Activated naive CD8-positive, alpha-beta T cell treated with anti-CD3 and anti-CD28 coated beads, Interleukin-2, amount 10 ng/mL, durations not matched to agents 7 days and 5 days (primary cell): ENCODE data around the gene SYCP2L. TPM values are rescaled to one million over a fixed set of nuclear protein-coding genes. Genes with fewer than 3 reads are reported as not detected.
"Not testable (repeated sequence)": the region's sequence is repeated elsewhere in the genome, so short reads cannot be mapped to it uniquely, and the experiment has no call there.

Source experiments
- ATAC-seq: fragments of 150-1000 bp; cut with Tn5 transposase; one replicate; pipeline ENCODE4 v1.10.0; 2021; ENCODE audit warnings: low read depth, moderate library complexity
- POLR2A ChIA-PET: fragments of 350-600 bp; sonication (Branson Sonifier 250); formaldehyde crosslinking; loops from one replicate; lab custom pipeline; 2021; ENCODE audit warnings: antibody characterized with exemption; lab: Charles Lee
- DNase-seq: peaks from one replicate; pipeline ENCODE4 v3.0.0; 2021
- H3K27ac Mint-ChIP-seq: one replicate; pipeline ENCODE4 v1.8.0; 2022; ENCODE audit warnings: mild to moderate bottlenecking, mixed read lengths
- H3K27me3 Mint-ChIP-seq: one replicate; pipeline ENCODE4 v1.8.0; 2022; ENCODE audit warnings: mild to moderate bottlenecking, moderate library complexity, mixed read lengths
- H3K36me3 Mint-ChIP-seq: one replicate; pipeline ENCODE4 v1.8.0; 2021; ENCODE audit warnings: mild to moderate bottlenecking, mixed read lengths
- H3K4me1 Mint-ChIP-seq: one replicate; pipeline ENCODE4 v1.8.0; 2021; ENCODE audit warnings: mixed read lengths
- H3K4me3 Mint-ChIP-seq: one replicate; pipeline ENCODE4 v1.8.0; 2022; ENCODE audit warnings: mild to moderate bottlenecking, moderate library complexity, mixed read lengths
- H3K9me3 Mint-ChIP-seq: one replicate; pipeline ENCODE4 v1.8.0; 2021; ENCODE audit warnings: mixed read lengths
- total RNA-seq, 2 experiments: library from RNA; stranded (reverse); gene quantifications; one replicate each; pipeline ENCODE4 v1.2.3, GENCODE V29; 2021

SYCP2L gene
- total RNA-seq, 2 experiments from 2014 or later, result 0.31 TPM; not detected in 1

DNA sequence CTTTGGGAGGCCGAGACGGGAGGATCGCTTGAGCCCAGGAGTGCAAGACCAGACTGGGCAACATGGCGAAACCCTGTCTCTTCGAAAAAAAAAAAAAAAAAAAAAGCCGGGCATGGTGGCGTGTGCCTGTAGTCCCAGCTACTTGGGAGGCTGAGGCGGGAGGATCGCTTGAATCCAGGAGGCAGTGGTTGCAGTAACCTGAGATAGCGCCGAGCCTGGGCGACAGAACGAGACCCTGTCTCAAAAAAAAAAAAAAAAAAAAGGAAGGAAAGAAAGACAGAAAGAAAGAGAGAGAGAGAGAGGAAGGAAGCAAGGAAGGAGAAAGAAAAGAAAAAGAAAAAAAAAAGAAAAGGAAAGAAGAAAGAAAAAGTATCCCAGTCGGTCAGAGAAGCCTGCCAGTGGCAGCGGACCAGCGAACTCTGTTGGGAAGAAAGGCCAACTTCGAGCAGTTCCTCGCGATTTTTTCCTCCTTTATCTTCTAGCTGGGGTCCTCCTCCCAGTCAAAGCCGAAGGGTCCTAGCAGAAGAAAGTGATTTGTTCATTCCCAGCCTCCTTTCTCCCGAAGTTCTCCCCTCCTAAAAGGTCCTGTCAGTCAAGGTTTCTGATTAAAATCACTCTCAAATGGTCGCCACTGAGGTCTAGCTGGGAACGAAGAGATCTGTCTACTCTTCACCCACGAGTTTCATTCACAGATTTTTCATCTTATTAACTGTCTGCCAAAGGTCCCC lies 2.4 kb upstream of the SYCP2L start:
- DNase-seq (no peak), ATAC-seq (no peak)
- peaks cover 8% of the 10 kb centered on the region for H3K4me1 Mint-ChIP-seq
- peaks cover 5% of the 10 kb centered on the region for H3K9me3 Mint-ChIP-seq
- no peak overlapping the region for H3K4me3 Mint-ChIP-seq
- POLR2A ChIA-PET, result no interaction called here
- H3K27ac Mint-ChIP-seq, result no peak overlapping the region
- H3K36me3 Mint-ChIP-seq, result peaks cover 2% of the 10 kb centered on the region
- peaks cover 96% of the 10 kb centered on the region for H3K27me3 Mint-ChIP-seq

DNA sequence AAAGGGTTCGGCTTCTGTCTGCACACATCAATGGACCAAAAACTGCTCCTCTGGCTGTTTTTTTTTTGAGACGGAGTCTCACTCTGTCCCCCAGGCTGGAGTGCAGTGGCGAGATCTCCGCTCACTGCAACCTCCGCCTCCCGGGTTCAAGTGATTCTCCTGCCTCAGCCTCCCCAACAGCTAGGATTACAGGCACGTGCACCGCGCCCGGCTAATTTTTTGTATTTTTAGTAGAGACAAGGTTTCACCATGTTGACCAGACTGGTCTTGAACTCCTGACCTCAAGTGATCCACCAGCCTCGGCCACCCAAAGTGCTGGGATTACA lies 524 bp upstream of the SYCP2L start:
- H3K4me1 Mint-ChIP-seq, ATAC-seq, DNase-seq, H3K36me3 Mint-ChIP-seq, POLR2A ChIA-PET, H3K27ac Mint-ChIP-seq, H3K9me3 Mint-ChIP-seq: not testable (repeated sequence)
- peaks cover 94% of the 10 kb centered on the region for H3K27me3 Mint-ChIP-seq
- peak overlapping the region; percentile 71 for H3K4me3 Mint-ChIP-seq

DNA sequence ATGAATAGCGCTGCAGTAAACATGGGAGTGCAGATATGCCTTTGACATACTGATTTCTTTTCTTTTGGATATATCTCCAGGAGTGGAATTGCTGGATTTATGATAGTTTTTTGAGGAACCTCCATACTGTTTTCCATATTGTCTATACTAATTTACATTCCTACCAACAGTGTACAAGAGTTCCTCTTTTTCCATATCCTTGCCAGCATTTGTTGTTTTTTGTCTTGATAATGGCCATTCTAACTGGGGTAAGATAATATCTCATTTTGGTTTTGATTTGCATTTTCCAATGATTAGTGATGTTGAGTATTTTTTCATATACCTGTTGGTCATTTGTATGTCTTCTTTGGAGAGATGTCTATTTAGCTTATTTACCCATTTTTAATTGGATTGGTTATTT lies 3.3 kb downstream of the SYCP2L start:
- POLR2A ChIA-PET, result no interaction called here
- DNase-seq (no peak), ATAC-seq (no peak)
- Mint-ChIP-seq H3K27me3 (peaks cover 68% of the 10 kb centered on the region), H3K4me1 (peaks cover 1% of the 10 kb centered on the region), H3K9me3 (peaks cover 3% of the 10 kb centered on the region), H3K36me3 (no peaks in the 10 kb centered on the region), H3K27ac (no peak overlapping the region), H3K4me3 (no peak overlapping the region)

DNA sequence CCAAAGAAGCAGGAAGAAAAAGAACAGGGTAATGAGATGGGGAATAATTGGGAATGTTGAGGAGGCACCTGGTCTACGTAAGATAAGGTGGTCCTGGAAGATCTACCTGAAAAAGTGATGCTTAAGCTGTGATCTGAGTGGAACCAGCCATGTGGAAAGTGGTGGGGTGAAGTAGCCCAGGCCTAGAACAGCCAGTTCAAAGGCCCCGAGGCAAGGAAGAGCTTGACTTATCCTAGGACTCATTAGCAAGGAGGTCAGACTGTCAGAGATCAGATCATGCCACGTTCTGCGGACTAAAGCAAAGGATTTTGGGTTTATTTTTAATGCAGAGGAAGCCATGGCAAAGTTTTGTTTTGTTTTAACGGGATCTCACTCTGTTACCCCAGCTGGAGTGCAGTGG lies 5.1 kb downstream of the SYCP2L start:
- POLR2A ChIA-PET, result no interaction called here
- Mint-ChIP-seq H3K27ac (no peak overlapping the region), H3K4me3 (no peak overlapping the region), H3K4me1 (no peaks in the 10 kb centered on the region), H3K27me3 (peaks cover 55% of the 10 kb centered on the region), H3K36me3 (no peaks in the 10 kb centered on the region), H3K9me3 (peaks cover 3% of the 10 kb centered on the region)
- no peak for ATAC-seq
- no peak for DNase-seq

DNA sequence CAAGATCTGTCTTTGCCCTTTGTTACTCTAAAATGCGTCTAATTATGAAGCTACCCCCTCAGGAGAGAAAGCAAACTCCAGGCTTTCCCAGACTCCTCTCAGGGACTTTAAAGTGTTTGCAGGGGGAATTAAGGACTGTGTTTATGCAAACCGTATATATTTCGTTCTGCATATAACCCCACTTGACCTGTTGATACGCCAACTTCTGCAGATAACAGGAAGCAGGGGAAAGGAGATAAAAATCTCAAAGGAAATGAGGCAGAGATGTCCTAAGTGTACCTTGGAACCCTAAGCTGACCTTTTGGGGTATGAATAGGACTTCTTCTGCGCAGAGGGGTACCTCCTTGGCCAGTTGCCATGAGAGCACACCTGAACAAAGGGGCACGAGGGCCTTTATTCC lies 8.1 kb downstream of the SYCP2L start:
- no peak overlapping the region for H3K27ac Mint-ChIP-seq
- no peak overlapping the region for H3K4me3 Mint-ChIP-seq
- H3K27me3 Mint-ChIP-seq, result peaks cover 28% of the 10 kb centered on the region
- ATAC-seq (no peak), DNase-seq (no peak)
- H3K9me3 Mint-ChIP-seq, result no peaks in the 10 kb centered on the region
- POLR2A ChIA-PET, result no interaction called here
- H3K36me3 Mint-ChIP-seq, result no peaks in the 10 kb centered on the region
- H3K4me1 Mint-ChIP-seq, result no peaks in the 10 kb centered on the region

DNA sequence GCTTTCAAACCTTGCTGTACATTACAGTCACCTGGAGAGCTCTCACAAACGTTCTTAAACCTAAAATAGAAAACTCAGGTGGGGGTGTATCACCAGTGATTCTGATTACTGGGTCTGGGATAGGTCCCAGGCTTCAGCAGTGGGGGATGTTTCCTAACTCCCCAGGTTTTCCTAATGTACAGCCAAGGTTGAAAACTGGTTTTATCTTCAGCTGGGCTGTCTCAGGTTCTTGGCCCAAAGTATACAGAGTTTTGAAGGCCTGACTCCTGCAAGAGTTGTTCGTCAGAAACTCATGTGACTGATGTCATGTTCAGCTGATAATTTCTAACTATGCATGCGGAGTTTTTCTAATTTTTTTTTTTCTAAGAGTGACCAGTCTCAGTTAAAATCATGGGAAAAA lies 9.8 kb downstream of the SYCP2L start:
- no peak overlapping the region for H3K27ac Mint-ChIP-seq
- no peak for ATAC-seq
- peaks cover 6% of the 10 kb centered on the region for H3K4me1 Mint-ChIP-seq
- peaks cover 15% of the 10 kb centered on the region for H3K27me3 Mint-ChIP-seq
- POLR2A ChIA-PET, result no interaction called here
- H3K4me3 Mint-ChIP-seq, result no peak overlapping the region
- no peaks in the 10 kb centered on the region for H3K9me3 Mint-ChIP-seq
- peaks cover 4% of the 10 kb centered on the region for H3K36me3 Mint-ChIP-seq
- no peak for DNase-seq

DNA sequence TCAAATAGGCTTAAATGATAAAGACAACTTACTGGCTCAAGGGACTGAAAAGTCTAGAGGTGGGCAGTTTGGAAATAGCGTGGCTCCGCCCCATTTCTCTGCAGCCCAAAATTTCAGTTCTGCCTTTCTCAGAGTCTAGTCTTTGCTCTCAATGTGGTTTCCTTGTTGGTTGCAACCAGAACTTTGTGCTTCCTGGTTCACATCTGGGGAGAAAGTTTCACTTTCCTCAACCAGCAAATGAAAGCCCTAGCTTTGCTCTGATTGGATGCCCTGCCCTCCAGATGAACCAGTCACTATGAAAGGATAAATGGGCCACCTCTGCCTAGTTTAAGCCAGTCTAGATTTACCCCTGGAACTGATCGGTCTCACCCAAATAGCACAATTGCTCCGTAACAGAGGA lies 14.9 kb downstream of the SYCP2L start:
- peaks cover 6% of the 10 kb centered on the region for H3K9me3 Mint-ChIP-seq
- peaks cover 11% of the 10 kb centered on the region for H3K27me3 Mint-ChIP-seq
- H3K4me1 Mint-ChIP-seq, result peaks cover 11% of the 10 kb centered on the region
- H3K36me3 Mint-ChIP-seq, result peaks cover 10% of the 10 kb centered on the region
- H3K27ac Mint-ChIP-seq, result peak overlapping the region; percentile 37
- DNase-seq (no peak), ATAC-seq (peak; percentile 78)
- POLR2A ChIA-PET, result no interaction called here
- peak overlapping the region; percentile 1 for H3K4me3 Mint-ChIP-seq

DNA sequence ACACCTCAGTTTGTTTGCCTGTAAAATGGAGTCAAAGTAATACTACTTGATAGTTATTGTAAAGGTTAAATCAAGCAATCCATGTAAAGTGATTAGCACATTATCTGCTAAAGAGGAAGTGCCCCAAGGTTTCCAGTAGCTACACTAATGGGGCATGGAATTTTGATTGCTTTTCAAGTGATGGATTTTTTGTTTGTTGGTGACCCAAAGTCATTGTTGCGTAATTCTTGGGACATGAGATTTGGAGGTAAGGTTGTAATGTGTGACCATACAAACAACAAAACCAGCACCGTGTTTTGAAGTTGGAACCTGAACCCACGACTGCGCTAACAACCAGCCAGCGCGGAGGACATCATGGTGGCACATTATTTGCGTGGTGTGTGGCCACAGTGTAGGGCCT lies 17.2 kb downstream of the SYCP2L start:
- Mint-ChIP-seq H3K4me1 (peaks cover 11% of the 10 kb centered on the region), H3K27ac (no peak overlapping the region), H3K4me3 (no peak overlapping the region), H3K27me3 (peaks cover 9% of the 10 kb centered on the region), H3K9me3 (peaks cover 6% of the 10 kb centered on the region), H3K36me3 (peaks cover 10% of the 10 kb centered on the region)
- DNase-seq (no peak), ATAC-seq (no peak)
- POLR2A ChIA-PET, result no interaction called here

DNA sequence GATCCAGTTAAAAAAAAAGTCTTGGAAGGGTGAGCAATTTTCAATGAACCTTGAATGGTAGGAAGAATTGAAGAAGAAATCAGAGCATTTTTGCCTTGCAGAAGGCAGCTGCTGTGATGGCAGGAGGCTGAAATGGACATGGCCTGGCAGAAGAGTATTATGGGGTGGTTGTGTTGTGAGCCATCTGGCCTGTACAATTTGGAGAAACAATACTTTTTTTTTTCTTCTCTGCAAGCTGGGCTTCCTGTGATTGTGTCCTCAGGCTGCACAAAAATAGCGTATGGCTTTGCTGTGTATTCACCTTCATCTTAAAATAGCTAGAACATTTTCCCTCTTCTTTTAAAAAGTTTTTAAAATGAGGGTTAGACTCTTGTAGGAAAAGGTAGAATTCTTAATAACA lies 21.4 kb downstream of the SYCP2L start:
- Mint-ChIP-seq H3K9me3 (peaks cover 4% of the 10 kb centered on the region), H3K4me3 (no peak overlapping the region), H3K27me3 (peaks cover 19% of the 10 kb centered on the region), H3K27ac (no peak overlapping the region), H3K4me1 (no peaks in the 10 kb centered on the region), H3K36me3 (no peaks in the 10 kb centered on the region)
- ATAC-seq (no peak), DNase-seq (no peak)
- POLR2A ChIA-PET, result no interaction called here

DNA sequence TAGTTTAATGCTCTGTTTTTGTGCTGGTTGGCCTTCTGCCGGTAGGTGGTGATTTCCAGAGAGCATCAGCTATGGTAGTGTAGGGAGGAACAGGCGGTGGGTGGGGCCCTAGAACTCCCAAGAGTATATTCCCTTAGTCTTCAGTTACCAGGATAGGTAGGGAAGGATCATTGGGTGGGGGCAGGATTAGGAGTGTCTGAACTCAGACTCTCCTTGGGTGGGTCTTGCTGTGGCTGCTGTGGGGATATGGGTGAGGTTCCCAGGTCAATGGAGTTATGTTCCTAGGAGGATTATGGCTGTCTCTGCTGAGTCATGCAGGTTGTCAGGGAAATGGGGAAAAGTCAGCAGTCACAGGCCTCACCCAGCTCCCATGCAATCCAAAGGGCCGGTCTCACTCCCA lies 32.7 kb downstream of the SYCP2L start:
- DNase-seq, H3K9me3 Mint-ChIP-seq, H3K27ac Mint-ChIP-seq, H3K4me1 Mint-ChIP-seq, H3K4me3 Mint-ChIP-seq, ATAC-seq, H3K27me3 Mint-ChIP-seq, H3K36me3 Mint-ChIP-seq, POLR2A ChIA-PET: not testable (repeated sequence)

DNA sequence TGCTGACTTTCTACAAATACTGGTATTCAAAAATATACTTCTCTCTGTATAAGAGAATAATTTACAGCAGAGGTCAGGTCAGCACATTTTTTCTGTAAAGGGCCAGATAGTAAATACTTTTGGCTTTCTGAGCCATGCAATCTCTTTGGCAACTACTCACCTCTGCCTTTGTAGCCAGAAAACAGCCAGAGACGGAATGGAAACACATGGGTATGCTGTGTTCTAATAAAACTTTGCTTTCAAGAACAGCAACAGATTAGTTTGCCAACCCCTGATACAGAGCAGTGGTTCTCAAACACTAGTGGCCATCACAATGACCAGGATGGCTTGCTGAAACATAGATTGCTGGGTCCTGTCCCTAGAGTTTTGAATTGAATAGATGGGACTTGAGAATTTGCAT lies 46.3 kb downstream of the SYCP2L start:
- no peak overlapping the region for H3K27ac Mint-ChIP-seq
- H3K36me3 Mint-ChIP-seq, result no peaks in the 10 kb centered on the region
- POLR2A ChIA-PET, result no interaction called here
- no peaks in the 10 kb centered on the region for H3K4me1 Mint-ChIP-seq
- no peak overlapping the region for H3K4me3 Mint-ChIP-seq
- ATAC-seq (no peak), DNase-seq (no peak)
- peaks cover 23% of the 10 kb centered on the region for H3K27me3 Mint-ChIP-seq
- peaks cover 1% of the 10 kb centered on the region for H3K9me3 Mint-ChIP-seq

DNA sequence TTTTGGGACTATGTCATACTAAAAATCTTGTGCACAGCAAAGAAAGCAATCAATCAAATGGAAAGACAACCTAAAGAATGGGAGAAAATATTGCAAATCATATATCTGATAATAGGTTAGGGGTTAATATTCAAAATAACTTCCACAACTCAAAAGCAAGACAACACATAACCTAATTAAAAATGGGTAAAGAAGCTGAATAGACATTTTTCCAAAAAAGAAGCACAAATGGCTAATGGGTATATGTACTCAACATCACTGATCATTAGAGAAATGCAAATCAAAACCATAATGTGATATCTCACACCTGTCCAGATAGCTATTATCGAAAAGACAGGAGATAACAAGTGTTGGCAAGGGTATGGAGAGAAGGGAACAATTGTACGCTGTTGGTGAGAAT lies 53.0 kb downstream of the SYCP2L start:
- no peaks in the 10 kb centered on the region for H3K36me3 Mint-ChIP-seq
- POLR2A ChIA-PET, result no interaction called here
- no peak overlapping the region for H3K27ac Mint-ChIP-seq
- DNase-seq, result no peak
- no peaks in the 10 kb centered on the region for H3K4me1 Mint-ChIP-seq
- H3K4me3 Mint-ChIP-seq, result no peak overlapping the region
- no peaks in the 10 kb centered on the region for H3K9me3 Mint-ChIP-seq
- no peak for ATAC-seq
- H3K27me3 Mint-ChIP-seq, result peaks cover 24% of the 10 kb centered on the region

DNA sequence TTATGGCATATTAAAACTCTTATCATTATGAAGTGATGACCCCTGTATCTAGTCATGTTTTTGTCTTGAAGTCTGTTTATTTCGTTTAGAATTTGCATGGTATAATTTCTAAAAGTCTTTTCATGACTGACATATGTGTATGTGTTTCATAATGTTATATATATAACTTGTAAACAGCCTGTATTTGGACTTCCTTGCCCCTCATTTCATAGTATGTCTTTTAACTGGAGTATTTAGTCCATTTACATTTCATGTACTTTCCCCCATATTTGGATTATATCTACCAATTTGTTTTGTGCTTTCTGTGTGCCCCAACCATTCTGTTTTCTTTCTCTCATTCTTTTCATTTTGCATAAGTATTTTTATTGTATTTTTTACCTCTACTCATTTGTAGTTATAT lies 59.0 kb downstream of the SYCP2L start:
- POLR2A ChIA-PET, result no interaction called here
- ATAC-seq, result no peak

DNA sequence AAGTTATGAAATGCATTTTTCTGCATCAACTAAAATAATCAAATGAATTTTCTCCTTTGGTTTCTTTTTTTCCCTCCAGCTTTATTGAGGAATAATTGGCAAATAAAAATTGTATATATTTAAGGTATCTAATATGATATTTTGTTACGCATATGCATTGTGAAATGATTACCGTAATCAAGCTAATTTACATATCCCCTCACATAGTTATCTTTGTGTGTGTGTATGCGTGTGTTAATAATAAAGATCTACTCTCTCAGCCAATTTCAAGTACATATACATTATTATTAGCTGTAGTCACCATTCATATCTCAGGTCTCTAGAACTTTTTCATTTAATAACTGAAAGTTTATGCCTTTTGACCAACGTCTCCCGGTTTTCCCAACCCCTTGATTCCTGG lies 61.1 kb downstream of the SYCP2L start:
- POLR2A ChIA-PET, result no interaction called here
- DNase-seq, result no peak
- Mint-ChIP-seq H3K36me3 (no peaks in the 10 kb centered on the region), H3K9me3 (no peaks in the 10 kb centered on the region), H3K4me3 (no peak overlapping the region), H3K27me3 (peaks cover 41% of the 10 kb centered on the region), H3K4me1 (no peaks in the 10 kb centered on the region), H3K27ac (no peak overlapping the region)
- no peak for ATAC-seq

More for the DNA sequence above, 59.0 kb downstream of the SYCP2L start:
- Mint-ChIP-seq H3K4me3 (no peak overlapping the region), H3K27ac (no peak overlapping the region), H3K36me3 (no peaks in the 10 kb centered on the region), H3K9me3 (no peaks in the 10 kb centered on the region), H3K27me3 (peaks cover 41% of the 10 kb centered on the region), H3K4me1 (no peaks in the 10 kb centered on the region)
- no peak for DNase-seq
